Fibroblast of mammary gland (primary cell): Measurements from ENCODE around the gene NTRK1.

ENCODE experiments used
- DNase-seq: peaks from one replicate; pipeline ENCODE4 v3.0.0-alpha.2; 2010; ENCODE audit warnings: low read depth
- H3K4me3 ChIP-seq: 2 replicates; pipeline ENCODE4 v1.5.1; 2011; ENCODE audit warnings: low read depth, mild to moderate bottlenecking, low read length, moderate library complexity; ENCODE audit not compliant: control insufficient read depth
- TF ChIP-seq, protein P1 (sequence below): conservative IDR thresholded peaks from 2 replicates; pipeline ENCODE4 v1.5.1; 2011; ENCODE audit warnings: low read depth, low read length, inconsistent platforms; ENCODE audit not compliant: control insufficient read depth, insufficient read depth

Gene NTRK1

DNA sequence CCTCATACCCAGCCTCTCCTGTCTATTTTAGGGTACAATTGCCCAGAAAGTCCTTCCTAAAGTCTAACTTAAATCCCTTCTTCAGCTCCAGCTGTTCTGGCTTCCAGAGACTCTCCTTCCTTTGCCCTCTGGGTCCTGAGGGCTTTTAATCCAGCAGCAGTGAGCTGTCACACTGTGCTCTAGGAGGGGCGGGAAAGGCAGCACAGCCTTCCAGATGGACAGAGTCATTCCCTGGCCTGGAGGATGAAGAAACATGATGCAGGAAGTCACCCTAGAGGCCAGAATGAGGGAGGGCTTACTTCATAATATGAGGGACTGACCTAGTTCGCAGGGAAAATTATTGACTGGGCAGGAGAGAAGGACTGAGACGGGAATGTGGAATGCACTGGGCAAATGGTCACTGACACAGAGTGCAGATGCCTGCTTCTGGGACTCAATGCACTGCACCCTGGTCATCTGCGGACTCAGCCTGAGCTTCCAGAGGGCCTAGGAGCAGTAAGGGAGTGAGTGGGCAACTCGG is 45.3 kb upstream of the NTRK1 start:
- TF ChIP-seq, protein P1, sequence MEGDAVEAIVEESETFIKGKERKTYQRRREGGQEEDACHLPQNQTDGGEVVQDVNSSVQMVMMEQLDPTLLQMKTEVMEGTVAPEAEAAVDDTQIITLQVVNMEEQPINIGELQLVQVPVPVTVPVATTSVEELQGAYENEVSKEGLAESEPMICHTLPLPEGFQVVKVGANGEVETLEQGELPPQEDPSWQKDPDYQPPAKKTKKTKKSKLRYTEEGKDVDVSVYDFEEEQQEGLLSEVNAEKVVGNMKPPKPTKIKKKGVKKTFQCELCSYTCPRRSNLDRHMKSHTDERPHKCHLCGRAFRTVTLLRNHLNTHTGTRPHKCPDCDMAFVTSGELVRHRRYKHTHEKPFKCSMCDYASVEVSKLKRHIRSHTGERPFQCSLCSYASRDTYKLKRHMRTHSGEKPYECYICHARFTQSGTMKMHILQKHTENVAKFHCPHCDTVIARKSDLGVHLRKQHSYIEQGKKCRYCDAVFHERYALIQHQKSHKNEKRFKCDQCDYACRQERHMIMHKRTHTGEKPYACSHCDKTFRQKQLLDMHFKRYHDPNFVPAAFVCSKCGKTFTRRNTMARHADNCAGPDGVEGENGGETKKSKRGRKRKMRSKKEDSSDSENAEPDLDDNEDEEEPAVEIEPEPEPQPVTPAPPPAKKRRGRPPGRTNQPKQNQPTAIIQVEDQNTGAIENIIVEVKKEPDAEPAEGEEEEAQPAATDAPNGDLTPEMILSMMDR = no peak
- H3K4me3 ChIP-seq = no peak overlapping the region
- peak; percentile 95 for DNase-seq

DNA sequence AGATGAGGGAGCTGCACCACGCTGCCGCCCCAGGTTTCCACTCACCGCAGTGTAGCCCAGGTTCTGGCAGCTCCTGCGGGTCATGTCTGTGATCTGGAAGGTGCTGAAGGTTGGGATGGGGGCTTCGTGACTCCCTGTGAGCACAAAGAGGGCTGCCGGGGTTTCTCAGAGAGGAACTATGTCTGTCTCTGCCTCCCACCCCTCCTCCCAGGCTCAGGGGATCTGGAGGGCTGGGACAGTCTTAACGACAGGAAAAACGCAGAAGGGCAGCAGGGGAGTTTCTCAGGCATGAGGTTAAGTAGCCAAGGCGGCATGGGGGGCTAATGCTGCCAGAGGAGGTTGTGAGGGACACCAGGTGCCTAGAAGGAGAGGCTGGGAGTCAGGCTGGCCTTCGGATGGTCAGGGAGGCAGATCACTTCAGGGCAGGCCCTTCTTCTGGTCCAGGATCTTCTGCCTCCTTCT is 44.7 kb upstream of the NTRK1 start:
- H3K4me3 ChIP-seq = no peak overlapping the region
- TF ChIP-seq, protein P1 = no peak
- DNase-seq = no peak

DNA sequence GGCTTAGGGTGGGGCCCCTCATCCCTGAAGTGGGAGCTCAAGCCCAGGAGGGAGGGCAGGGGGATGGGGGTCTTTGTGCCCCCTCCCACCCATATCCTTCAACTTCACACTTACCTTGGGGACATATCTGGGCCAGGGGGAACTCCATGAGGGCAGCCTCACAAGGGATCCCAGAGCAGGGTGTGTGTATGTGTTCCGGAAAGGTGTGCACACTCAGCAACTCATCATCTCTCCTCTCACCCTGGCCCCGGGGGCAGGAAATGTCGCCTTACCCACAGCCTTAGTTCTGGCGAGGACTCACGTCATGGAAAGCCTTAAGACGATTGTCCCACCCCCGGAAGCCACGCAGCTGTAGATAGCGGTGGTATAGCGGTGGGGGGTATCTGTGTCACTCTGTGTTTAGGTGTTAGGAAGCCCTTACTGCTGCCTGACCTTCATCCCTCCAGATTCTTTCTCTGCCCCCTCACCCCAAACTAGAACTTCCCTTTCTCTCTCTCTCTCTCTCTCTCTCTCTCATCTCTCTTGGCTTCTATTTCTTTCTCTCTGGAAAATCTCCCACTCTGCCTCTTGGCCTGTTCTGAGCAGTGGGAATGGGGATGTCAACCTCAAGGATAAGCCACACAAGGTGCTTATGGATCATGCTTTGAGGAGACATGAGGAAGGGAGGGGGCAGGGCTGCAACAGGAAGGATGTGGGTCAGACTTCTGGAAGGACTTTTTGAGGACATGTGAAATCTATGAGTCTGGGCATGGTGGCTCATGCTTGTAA is 43.9 kb upstream of the NTRK1 start, which contains the start of gene SH2D2A:
Gene SH2D2A, minus strand, starts transcription at position 288 of the 768 bp plus-strand sequence. Its CDS starts 140 bp downstream, at position 148.
- peak; percentile 43 for DNase-seq
- TF ChIP-seq, protein P1 = no peak
- no peak within 1 kb of the TSS for H3K4me3 ChIP-seq

DNA sequence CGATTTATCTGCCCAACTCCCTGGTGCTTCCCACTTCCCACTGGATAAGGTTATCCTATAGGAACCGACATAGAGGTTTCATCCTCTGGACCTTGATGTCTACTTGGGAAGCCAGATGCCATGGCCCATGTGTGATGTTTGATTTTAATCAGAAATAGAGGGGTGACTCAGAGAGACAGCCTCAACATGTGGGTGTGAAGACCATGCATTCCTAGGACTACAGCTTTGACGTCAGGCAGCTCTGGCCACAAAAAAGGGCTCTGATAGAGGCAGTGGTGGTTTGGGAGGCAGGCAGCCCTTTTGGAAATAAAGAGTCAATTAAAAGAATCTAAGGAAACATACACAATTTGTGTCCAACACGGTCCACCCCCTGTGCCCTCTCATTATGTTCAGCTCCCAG is 38.9 kb upstream of the NTRK1 start:
- no peak overlapping the region for H3K4me3 ChIP-seq
- DNase-seq = peak; percentile 70
- TF ChIP-seq, protein P1 = no peak

DNA sequence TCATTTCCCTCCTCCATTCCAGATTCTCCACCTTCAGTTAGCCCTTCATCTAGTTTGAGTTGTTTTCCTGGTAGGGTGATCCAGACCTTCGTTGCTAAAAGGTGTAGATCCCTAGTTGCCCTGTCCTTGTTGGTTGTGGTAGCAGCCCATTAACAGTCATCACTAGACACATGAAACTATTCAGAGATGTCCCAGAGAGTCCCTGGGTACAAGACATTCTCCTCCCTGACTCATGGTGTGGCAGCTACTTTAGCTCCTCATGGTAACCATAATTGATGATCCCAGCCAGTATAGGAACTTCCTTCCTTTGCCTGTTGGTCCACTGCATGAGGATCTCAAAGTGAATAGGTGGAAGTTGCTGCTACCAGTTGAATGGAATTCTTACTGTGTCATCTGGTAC is 38.0 kb upstream of the NTRK1 start:
- TF ChIP-seq, protein P1 = no peak
- no peak overlapping the region for H3K4me3 ChIP-seq
- no peak for DNase-seq

DNA sequence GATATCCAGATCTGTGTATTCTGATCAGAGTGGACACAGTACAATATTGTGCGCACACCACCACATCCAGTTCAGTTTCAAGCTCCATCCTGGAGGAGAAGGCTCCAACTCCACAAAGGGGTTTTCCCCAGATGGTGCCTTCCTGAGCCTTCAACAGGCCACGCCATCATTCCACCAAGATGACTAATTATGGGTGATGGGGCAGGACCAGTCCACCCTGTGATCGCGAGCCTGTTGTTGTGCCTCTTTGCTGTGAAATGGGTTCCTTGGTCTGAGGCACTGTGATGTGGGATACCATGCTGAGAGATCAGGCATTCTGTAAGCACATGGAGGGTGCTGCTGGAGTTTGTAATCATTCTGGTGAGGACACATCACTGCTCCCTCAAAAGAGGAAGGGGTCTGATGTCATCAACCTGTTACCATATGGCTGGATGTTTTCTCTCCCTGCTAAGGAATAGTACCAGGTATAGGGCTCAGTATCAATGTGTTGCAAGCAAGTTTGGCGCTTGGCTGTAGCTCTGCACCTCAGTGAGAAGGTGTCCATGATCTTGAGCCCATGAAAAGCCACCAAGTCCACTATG is 37.4 kb upstream of the NTRK1 start:
- H3K4me3 ChIP-seq = no peak overlapping the region
- no peak for DNase-seq
- TF ChIP-seq, protein P1 = no peak
